ENCODE measurements around the gene AVPR1B.
"Not testable (repeated sequence)": the region's sequence is repeated elsewhere in the genome, so short reads cannot be mapped to it uniquely, and the experiment has no call there.

Gene AVPR1B

DNA sequence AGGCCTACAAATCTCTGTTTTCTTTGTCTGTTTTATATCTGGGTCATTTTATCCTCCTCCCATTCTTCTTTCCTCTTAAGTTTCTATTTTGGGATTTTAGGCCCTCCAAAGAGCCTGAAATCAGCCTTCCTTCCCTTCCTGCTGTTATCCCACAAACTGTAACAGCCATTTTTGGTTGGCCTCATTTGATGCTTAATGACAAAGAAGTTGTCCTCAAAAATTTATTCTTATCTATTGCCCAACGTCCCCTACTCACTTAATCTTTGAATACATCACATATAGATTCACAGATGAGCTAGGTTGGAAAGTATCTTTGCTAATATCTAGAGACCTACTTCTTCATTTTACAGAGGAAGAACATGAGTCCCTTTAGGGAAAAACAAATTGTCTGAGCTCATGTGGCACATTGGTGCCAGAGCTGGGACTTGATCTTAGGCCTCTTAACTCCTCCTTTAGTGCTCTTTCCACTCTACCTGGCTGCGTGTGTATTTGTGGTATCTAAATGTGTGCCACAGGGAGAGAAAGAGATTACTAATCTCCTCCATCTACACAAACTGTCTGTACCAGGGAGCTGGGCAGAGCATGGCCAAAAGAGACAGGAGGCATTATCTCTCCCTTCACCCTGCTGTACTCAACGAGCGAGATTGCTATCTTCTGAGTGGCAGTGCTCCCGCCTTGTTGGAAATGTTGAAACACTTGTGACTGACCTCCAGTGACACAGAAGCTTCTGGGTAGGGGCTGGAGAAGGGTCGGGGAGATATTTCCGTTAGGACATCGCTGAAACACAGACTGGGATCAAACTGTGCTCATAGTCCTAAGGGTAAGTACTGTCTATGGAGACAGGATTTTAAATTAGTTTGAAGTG lies 34.1 kb downstream of the AVPR1B start:
- FAIRE-seq, result no peak
- no peak for DNase-seq (ENCODE audit: low spot score)

DNA sequence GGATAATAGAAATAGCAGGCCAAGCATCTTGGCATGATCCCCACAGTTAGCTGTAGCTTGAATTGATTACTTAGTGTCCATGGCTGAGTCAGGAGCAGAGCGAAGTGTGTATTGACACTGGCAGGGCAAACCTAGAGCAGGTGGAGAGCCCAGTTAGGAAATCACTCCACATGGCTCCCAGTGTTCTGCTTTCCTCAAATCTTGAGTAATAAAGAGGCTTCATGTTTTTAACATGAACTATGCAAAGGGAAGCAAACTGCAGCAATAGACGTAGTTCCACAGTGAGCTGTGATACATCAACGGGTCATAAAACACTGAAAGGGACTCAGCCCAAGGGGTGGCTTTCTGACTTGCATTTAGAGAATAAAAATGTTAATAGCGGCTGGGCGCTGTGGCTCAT lies 35.3 kb downstream of the AVPR1B start:
- FAIRE-seq (no peak), DNase-seq (ENCODE audit: low spot score) (no peak)

DNA sequence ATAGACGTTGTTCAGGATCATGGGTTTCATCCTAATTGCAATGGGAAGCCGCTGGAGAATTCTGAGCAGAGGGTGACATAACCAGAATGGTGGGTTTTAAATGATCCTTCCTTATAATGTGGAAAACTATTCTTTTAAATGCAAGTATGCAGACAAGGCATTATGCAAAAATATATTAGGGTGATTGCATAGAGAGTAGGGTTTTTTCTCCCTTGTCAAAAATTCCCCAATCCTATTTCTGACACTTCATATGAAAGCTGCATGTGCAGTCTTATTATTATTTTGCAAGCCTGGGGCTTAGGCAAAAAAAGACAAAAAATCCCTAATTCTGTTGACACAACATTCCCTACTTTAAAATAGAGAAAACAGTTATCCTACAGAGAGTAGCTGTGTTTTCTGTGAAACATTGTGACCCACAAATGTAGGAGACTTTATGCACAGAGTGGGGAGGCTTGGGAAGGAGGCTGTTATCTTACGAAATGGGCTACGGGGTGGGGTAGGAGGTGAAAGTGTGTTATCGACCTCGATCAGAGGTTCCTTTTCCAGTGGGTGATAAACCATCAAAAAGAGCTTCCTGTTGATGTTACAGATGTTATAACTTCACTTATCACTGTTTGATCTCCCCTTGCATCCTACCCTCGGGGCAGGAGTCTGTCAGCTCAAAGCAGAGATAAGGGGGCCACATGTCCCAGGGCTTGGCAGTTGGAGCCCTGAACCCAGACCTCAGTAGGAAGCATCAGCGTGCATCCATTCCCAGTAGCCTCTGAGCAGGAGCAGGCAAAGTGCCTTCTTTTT lies 37.0 kb downstream of the AVPR1B start:
- DNase-seq (ENCODE audit: low spot score) (no peak), FAIRE-seq (no peak)

DNA sequence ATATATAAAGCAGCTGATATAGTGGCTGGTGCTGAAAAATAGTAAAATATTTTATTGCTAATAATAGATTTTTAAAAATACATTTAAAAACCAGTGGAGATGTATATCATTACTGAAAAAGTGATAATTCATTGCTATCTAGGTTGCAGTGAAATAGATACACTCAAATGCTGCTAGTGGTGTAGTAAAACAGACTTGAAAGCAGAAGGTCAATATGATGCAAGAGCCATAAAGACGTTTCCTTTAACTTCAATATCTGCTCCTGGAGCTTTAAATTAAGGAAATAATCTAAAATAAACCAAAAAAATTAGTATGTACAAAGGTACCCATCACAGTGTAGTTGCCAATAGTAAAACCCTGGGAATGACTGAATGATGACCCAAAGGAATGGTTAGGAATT lies 38.1 kb downstream of the AVPR1B start:
- no peak for DNase-seq (ENCODE audit: low spot score)
- no peak for FAIRE-seq

DNA sequence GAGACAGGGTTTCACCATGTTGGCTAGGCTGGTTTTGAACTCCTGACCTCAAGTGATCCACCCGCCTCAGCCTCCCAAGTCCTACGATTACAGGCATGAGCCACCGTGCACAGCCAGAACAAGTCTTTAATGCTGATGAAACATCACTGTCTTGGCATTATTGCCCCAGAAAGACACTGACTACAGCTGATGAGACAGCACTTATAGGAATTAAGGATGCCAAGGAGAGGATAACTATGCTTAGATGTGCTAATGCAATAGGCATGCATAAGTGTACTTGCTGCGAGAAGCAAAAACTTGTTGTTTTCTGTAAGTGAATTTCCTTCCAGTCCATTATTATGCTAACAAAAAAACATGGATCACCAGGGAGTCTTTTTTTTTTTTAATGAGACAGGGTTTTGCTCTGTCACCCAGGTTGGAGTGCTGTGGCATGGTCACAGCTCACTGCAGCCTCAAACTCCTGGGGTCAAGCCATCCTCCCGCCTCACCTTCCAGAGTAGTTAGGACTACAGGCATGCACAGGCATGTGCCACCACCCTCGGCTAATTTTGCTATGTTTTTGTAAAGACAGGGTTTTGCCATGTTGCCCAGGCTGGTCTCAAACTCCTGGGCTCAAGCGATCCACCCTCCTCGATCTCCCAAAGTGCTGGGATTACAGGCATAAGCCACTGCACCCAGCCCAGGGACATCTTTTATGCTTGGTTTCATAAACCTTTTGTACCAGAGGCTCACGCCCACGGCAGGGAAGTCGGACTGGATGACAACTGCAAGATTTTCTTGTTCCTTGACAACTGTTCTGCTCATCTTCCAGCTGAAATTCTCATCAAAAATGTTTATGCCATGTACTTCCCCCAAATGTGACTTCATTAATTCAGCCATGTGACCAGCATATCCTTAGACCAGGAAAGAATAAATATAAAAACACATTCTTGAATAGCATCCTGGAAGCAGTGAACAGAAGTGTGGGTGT lies 41.1 kb downstream of the AVPR1B start:
- FAIRE-seq (no peak), DNase-seq (ENCODE audit: low spot score) (no peak)

DNA sequence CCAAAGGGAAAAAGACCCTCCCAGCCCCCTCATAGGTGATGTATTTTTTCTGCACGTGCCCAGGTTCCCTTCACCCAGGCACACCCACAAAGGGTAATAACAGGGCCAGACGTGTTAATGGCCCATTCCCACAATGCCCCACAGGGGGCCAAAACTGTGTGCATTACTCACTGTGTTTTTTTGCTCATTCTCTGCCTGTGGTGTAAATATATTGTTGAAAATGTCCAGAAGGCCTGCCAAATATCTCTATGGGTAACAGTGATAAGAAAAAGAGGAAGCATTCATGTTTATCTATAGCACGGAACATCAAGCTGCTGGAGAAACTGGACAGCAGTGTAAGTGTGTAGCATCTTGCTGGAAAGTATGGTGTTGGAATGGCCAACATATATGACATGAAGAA lies 42.3 kb downstream of the AVPR1B start:
- no peak for DNase-seq (ENCODE audit: low spot score)
- FAIRE-seq, result no peak

DNA sequence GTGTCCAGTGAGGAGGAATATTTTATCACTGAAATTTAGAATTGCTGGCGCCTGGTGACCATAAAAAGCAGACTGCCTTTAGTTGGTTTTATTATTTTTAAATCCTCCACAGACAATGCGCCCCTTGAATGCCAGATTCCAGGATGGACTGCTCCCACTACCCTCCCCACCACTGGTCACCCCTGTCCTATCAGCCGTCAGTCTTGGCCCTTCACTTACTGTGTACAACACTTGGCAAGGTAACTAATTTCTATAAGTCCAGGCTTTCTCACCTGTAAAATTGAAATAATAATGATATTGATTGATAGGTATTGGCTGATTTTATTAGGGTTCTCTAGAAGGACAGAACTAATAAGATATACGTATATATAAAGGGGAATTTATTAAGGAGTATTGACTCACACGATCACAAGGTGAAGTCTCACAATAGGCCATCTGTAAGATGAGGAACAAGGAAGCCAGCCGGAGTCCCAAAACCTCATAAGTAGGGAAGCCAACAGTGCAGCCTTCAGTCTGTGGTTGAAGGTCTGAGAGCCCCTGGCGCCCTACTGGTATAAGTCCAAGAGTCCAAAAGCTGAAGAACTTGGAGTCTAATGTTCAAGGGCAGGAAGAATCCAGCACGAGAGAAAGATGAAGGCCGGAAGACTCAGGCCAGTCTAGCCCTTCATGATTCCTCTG lies 46.4 kb downstream of the AVPR1B start:
- no peak for DNase-seq (ENCODE audit: low spot score)
- FAIRE-seq, result no peak

DNA sequence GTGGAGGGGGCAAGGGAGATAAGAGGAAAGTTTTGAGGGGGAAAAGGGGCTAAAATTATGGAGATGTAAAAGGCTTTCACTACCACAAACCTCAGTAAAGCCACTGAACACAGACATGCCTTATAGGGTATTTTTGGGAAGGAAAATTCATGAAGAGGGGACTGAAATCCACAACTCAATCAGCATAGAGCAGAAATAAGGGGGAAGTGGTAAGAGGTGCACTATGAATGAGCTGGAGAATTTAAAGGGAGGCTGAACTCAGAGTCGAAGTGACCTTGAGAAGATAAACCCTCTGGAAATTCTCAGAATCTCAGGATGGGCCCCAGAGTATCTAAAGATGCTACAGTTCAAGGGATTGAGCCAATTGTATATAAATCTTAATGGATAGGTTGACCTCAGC lies 48.9 kb downstream of the AVPR1B start:
- FAIRE-seq (no peak), DNase-seq (ENCODE audit: low spot score) (no peak)

DNA sequence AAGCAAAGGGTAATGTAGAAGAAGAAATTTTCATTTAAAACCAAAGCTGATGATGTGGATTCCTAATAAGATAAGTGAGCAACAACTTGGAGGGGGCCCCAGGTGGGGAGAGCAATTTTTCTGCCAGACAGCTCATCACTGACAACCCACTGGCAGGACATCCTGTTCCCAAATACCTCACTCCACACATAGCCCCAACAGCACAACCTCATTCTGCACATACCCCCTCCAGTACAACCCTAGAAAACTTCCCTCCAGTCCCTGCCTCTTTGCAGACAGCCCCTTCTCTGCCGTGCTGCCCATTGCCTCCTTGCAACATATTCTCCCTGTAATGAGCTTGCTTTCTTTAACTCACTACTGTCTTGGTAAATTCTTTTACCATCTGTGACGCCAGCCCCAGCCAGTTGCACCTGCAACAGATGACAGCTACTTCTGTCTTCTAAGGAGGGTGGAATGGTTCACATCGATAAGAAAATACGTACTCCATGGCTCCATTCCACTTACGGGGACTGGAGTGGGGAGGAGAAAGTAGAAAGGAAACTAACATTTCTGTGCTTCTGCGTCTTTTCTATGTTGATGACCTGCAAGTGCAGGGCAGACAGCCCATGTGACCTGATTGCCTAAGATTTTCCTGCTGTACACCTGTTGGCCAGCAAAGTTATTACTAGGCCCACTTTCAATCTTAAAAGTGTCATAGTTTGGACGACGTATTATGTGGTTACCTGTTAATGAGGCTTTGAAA lies 49.5 kb downstream of the AVPR1B start:
- DNase-seq (ENCODE audit: low spot score) (no peak), FAIRE-seq (no peak)

DNA sequence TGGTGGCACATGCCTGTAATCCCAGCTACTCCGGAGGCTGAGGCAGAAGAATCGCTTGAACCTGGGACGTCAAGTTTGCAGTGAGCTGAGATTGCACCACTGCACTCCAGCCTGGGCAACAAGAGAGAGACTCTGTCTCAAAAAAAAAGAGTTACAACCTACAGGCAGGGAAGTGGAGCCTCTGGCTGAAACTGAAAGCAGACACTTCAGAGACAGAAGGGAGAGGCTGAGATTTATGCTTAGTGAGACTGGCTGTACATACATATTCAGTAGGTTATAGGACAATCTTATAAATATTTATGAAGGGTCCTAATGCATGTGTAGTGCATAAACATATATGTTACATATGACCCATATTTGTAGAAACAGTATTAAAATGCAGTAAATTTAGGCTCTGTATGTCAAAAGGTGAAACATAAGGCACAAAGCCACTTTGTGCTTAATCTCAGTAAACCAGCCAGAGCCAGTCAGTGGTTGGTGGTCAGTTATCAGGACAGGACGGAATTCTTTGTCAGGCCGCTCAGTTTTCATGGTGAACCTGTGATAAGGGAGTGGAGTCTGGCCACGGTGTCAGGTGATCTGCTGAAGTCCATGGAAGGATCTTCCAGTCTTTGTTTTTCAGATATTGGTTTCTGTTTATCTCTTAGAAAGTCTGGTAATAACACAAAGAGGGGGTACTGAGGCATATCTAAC lies 50.6 kb downstream of the AVPR1B start:
- DNase-seq (ENCODE audit: low spot score) (no peak), FAIRE-seq (no peak)

DNA sequence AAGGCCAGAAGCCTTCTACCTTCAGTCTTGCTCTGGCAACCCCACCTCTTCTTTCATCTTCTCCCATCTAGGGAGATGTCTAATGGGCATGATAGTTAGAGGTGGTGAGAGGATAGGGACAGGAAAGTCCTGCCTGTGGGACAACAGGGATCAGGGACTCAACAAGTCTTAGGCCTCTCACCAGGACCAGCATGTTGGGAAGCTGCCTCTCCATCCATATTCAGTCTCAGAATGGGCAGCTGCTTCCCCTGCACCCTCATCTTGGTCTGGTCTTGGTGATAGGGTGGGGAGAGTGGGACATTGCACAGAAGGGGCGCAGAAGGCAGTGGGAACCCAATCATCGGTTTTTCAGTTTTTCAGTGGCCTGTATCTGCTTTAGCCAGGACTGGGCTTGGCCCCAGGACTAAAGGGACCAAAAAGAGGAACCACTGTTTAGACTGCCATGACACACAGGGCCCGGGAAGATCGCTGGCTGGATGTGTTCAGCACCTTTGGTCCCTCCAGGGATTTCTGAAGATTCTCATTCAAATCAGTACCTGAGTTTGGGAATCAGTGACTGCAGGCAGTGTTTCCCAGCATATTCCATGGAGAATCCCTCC lies 51.5 kb downstream of the AVPR1B start:
- no peak for FAIRE-seq
- DNase-seq (ENCODE audit: low spot score), result no peak

DNA sequence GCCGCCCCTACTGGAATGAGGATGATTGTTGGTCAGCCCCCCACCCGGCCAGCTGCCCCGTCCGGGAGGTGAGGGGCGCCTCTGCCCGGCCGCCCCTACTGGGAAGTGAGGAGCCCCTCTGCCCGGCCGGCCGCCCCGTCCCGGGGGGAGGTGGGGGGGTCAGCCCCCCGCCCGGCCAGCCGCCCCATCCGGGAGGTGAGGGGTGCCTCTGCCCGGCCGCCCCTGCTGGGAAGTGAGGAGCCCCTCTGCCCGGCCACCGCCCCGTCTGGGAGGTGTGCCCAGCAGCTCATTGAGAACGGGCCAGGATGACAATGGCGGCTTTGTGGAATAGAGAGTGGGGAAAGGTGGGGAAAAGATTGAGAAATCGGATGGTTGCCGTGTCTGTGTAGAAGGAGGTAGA lies 52.7 kb downstream of the AVPR1B start:
- not testable (repeated sequence) for FAIRE-seq; DNase-seq (ENCODE audit: low spot score)

DNA sequence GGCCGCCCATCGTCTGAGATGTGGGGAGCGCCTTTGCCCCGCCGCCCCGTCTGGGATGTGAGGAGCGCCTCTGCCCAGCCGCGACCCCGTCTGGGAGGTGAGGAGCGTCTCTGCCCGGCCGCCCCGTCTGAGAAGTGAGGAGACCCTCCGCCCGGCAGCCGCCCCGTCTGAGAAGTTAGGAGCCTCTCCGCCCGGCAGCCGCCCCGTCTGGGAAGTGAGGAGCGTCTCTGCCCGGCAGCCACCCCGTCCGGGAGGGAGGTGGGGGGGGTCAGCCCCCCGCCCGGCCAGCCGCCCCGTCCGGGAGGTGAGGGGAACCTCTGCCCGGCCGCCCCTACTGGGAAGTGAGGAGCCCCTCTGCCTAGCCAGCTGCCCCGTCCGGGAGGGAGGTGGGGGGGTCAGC lies 53.2 kb downstream of the AVPR1B start:
- not testable (repeated sequence) for FAIRE-seq; DNase-seq (ENCODE audit: low spot score)

DNA sequence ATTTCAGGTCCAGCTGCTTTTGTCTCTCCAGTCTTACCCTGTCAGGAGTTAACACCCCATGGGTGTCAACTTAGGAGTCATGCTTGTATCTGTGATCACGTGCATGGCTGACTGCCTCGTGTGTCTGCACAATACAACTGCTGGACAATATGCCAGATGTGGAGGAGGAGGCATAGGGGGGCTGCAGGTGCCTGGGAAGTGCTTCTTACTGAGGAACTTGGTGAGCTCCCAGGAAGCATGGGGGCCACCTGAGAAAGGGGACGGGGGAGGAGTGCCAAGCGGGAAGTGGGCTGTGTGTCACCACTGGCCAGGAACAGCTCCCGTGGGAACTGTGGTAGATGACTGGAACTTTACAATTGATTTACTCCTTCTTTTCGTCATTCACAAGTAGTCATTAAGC lies 54.7 kb downstream of the AVPR1B start:
- no peak for DNase-seq (ENCODE audit: low spot score)
- no peak for FAIRE-seq

DNA sequence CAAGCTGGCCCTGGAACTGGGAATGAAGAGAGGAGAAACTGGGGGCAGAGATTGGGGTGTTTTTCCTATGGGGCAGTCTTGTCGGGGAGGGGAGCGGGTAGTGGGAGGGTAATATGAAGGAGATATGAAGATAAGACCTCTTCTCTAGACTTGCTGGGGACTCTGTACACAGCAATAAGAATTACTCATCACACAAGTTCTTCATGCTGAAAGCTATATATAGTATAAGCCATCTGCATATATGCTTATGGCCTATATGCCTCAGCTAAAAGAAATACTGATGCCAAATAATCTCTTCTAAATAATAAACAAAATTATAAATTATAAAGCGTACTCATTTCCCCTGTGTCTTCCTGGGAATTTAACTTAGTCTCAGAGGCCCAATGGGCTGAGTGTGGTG lies 56.3 kb downstream of the AVPR1B start:
- FAIRE-seq (no peak), DNase-seq (ENCODE audit: low spot score) (no peak)
